ENCODE measurements around the gene ABHD14A. TPM values are rescaled to one million over a fixed set of nuclear protein-coding genes. Genes with fewer than 3 reads are reported as not detected.

Gene ABHD14A
- total and polyA plus RNA-seq, 2 donors (not counting 1 experiment from before 2014, with no cell fraction given) = 5.1 to 10.2 TPM

GRCh38 chr3:51929420-51930003 lies 45.4 kb upstream of the ABHD14A start:
- H3K27me3 ChIP-seq (ENCODE audit: control insufficient read depth, insufficient read depth, low read length) = no peaks in the 10 kb centered on the region

GRCh38 chr3:51930439-51930838 lies 44.4 kb upstream of the ABHD14A start:
- H3K4me2 ChIP-seq (ENCODE audit: extremely low read depth, insufficient read depth, low read length) = no peak overlapping the region
- no peak overlapping the region for H3K4me3 ChIP-seq (replicated peaks in 1 of 4; ENCODE audit: control extremely low read depth in 1 of 4, insufficient read depth in 1 of 4, low read depth in 3 of 4, low read length in 4 of 4)
- no peak for TF ChIP-seq EZH2 (IDR thresholded peaks at IDR 0.05; ENCODE audit: low read length, missing control alignments)
- TF ChIP-seq, protein P1, sequence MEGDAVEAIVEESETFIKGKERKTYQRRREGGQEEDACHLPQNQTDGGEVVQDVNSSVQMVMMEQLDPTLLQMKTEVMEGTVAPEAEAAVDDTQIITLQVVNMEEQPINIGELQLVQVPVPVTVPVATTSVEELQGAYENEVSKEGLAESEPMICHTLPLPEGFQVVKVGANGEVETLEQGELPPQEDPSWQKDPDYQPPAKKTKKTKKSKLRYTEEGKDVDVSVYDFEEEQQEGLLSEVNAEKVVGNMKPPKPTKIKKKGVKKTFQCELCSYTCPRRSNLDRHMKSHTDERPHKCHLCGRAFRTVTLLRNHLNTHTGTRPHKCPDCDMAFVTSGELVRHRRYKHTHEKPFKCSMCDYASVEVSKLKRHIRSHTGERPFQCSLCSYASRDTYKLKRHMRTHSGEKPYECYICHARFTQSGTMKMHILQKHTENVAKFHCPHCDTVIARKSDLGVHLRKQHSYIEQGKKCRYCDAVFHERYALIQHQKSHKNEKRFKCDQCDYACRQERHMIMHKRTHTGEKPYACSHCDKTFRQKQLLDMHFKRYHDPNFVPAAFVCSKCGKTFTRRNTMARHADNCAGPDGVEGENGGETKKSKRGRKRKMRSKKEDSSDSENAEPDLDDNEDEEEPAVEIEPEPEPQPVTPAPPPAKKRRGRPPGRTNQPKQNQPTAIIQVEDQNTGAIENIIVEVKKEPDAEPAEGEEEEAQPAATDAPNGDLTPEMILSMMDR (conservative IDR thresholded peaks at IDR 0.05 in 1 of 2, IDR thresholded peaks at IDR 0.05 in 1 of 2; ENCODE audit: low read depth in 1 of 2, low read length in 2 of 2) = no peak
- no peak overlapping the region for H3K27ac ChIP-seq (ENCODE audit: insufficient read depth, low read length)
- H3K27me3 ChIP-seq (ENCODE audit: control insufficient read depth, insufficient read depth, low read length) = no peaks in the 10 kb centered on the region
- H4K20me1 ChIP-seq (ENCODE audit: control insufficient read depth, extremely low read depth, insufficient read depth, low read length) = no peaks in the 10 kb centered on the region
- H3K36me3 ChIP-seq (ENCODE audit: control insufficient read depth, insufficient read depth, low read length) = peaks cover 12% of the 10 kb centered on the region
- no peak for DNase-seq (ENCODE audit: low read depth in 2 of 2)
- H2AFZ ChIP-seq (ENCODE audit: low read length) = no peak overlapping the region
- no peaks in the 10 kb centered on the region for H3K9me3 ChIP-seq (ENCODE audit: control insufficient read depth, insufficient read depth, low read depth, low read length)
- H3K4me1 ChIP-seq (ENCODE audit: control insufficient read depth, extremely low read depth, insufficient read depth, low read length) = no peaks in the 10 kb centered on the region
- H3K9ac ChIP-seq (ENCODE audit: insufficient read depth, low read length) = no peak overlapping the region
- H3K79me2 ChIP-seq (ENCODE audit: control insufficient read depth, insufficient read depth, low read length) = no peaks in the 10 kb centered on the region

More at GRCh38 chr3:51929420-51930003, 45.4 kb upstream of the ABHD14A start:
- no peak overlapping the region for H3K9ac ChIP-seq (ENCODE audit: insufficient read depth, low read length)
- H2AFZ ChIP-seq (ENCODE audit: low read length) = no peak overlapping the region
- peaks cover 11% of the 10 kb centered on the region for H3K36me3 ChIP-seq (ENCODE audit: control insufficient read depth, insufficient read depth, low read length)
- no peak overlapping the region for H3K4me2 ChIP-seq (ENCODE audit: extremely low read depth, insufficient read depth, low read length)
- no peak overlapping the region for H3K27ac ChIP-seq (ENCODE audit: insufficient read depth, low read length)
- DNase-seq (ENCODE audit: low read depth in 2 of 2) = no peak
- no peak overlapping the region for H3K4me3 ChIP-seq (replicated peaks in 1 of 4; ENCODE audit: control extremely low read depth in 1 of 4, insufficient read depth in 1 of 4, low read depth in 3 of 4, low read length in 4 of 4)
- H3K9me3 ChIP-seq (ENCODE audit: control insufficient read depth, insufficient read depth, low read depth, low read length) = no peaks in the 10 kb centered on the region
- H3K79me2 ChIP-seq (ENCODE audit: control insufficient read depth, insufficient read depth, low read length) = no peaks in the 10 kb centered on the region
- no peak for TF ChIP-seq EZH2 (IDR thresholded peaks at IDR 0.05; ENCODE audit: low read length, missing control alignments)
- TF ChIP-seq, protein P1 (conservative IDR thresholded peaks at IDR 0.05 in 1 of 2, IDR thresholded peaks at IDR 0.05 in 1 of 2; ENCODE audit: low read depth in 1 of 2, low read length in 2 of 2) = no peak
- no peaks in the 10 kb centered on the region for H3K4me1 ChIP-seq (ENCODE audit: control insufficient read depth, extremely low read depth, insufficient read depth, low read length)
- no peaks in the 10 kb centered on the region for H4K20me1 ChIP-seq (ENCODE audit: control insufficient read depth, extremely low read depth, insufficient read depth, low read length)

DNA sequence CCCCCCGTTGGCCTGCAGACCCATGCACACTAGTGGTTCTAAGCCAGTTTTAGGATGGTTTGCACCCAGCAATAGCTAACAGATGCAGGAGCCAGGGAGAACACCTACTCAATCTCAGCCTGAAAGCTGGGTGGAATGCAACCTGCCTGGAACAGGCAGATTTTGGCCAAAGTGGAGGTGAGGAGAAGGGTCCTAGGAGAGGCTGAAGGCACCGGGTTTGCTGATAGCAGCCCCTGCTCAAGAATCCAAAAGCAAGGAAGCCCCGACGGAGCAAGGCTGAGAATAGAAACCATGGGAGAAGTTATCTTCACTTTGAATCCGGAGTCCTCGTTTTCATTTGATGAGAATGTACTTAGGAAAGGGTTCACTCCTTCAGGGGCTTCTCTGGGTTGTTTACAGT lies 43.1 kb upstream of the ABHD14A start:
- H3K27me3 ChIP-seq (ENCODE audit: control insufficient read depth, insufficient read depth, low read length) = no peaks in the 10 kb centered on the region
- TF ChIP-seq EZH2 (IDR thresholded peaks at IDR 0.05; ENCODE audit: low read length, missing control alignments) = no peak
- TF ChIP-seq, protein P1 (conservative IDR thresholded peaks at IDR 0.05 in 1 of 2, IDR thresholded peaks at IDR 0.05 in 1 of 2; ENCODE audit: low read depth in 1 of 2, low read length in 2 of 2) = no peak
- no peaks in the 10 kb centered on the region for H3K79me2 ChIP-seq (ENCODE audit: control insufficient read depth, insufficient read depth, low read length)
- no peak overlapping the region for H3K27ac ChIP-seq (ENCODE audit: insufficient read depth, low read length)
- H4K20me1 ChIP-seq (ENCODE audit: control insufficient read depth, extremely low read depth, insufficient read depth, low read length) = no peaks in the 10 kb centered on the region
- no peak for DNase-seq (ENCODE audit: low read depth in 2 of 2)
- no peak overlapping the region for H2AFZ ChIP-seq (ENCODE audit: low read length)
- no peak overlapping the region for H3K9ac ChIP-seq (ENCODE audit: insufficient read depth, low read length)
- no peak overlapping the region for H3K4me3 ChIP-seq (replicated peaks in 1 of 4; ENCODE audit: control extremely low read depth in 1 of 4, insufficient read depth in 1 of 4, low read depth in 3 of 4, low read length in 4 of 4)
- H3K36me3 ChIP-seq (ENCODE audit: control insufficient read depth, insufficient read depth, low read length) = peaks cover 16% of the 10 kb centered on the region
- H3K4me2 ChIP-seq (ENCODE audit: extremely low read depth, insufficient read depth, low read length) = no peak overlapping the region
- no peaks in the 10 kb centered on the region for H3K4me1 ChIP-seq (ENCODE audit: control insufficient read depth, extremely low read depth, insufficient read depth, low read length)
- no peaks in the 10 kb centered on the region for H3K9me3 ChIP-seq (ENCODE audit: control insufficient read depth, insufficient read depth, low read depth, low read length)

All from fibroblast of lung (primary cell).